Uterus (tissue), 2 donors: ENCODE results near the gene EEFSEC.

ENCODE experiments used
- POLR2A ChIP-seq, 2 donors: fragments of 450-650 bp; IDR thresholded peaks; one replicate each; pipeline ENCODE4 v1.6.1; 2016; ENCODE audit warnings: antibody characterized with exemption in 2 of 2, mild to moderate bottlenecking in 1 of 2, moderate library complexity in 1 of 2
- TF ChIP-seq, protein P1 (sequence below), 4 experiments: fragments of 200-600 bp in 2 of 4; fragments of 450-650 bp in 2 of 4; sonication (generic) in 2 of 4; IDR thresholded peaks; one replicate each; pipeline ENCODE4 v1.5.1; 2016 to 2019; ENCODE audit warnings: antibody characterized with exemption in 4 of 4, mild to moderate bottlenecking in 2 of 4, moderate library complexity in 1 of 4

DNA sequence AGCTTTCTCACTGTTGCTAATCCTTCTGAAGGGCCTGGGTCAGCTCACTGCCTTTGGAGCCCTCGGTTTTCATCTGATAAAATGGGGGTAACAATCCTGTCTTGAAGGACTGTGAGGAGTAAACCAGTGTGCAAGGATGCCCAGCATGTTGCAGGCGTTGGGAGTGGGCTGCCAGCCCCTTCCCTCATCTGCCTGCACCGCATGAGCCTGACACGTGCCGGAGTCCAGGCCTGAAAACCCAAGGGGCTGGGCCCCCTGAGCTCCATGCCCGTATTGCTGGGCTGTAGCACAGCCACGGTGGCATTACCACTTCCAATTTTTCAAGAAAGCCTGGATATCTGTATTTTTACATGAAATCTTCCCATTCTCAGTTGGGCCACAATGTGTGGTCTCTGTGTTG is 215.3 kb downstream of the EEFSEC start:
- TF ChIP-seq, protein P1, sequence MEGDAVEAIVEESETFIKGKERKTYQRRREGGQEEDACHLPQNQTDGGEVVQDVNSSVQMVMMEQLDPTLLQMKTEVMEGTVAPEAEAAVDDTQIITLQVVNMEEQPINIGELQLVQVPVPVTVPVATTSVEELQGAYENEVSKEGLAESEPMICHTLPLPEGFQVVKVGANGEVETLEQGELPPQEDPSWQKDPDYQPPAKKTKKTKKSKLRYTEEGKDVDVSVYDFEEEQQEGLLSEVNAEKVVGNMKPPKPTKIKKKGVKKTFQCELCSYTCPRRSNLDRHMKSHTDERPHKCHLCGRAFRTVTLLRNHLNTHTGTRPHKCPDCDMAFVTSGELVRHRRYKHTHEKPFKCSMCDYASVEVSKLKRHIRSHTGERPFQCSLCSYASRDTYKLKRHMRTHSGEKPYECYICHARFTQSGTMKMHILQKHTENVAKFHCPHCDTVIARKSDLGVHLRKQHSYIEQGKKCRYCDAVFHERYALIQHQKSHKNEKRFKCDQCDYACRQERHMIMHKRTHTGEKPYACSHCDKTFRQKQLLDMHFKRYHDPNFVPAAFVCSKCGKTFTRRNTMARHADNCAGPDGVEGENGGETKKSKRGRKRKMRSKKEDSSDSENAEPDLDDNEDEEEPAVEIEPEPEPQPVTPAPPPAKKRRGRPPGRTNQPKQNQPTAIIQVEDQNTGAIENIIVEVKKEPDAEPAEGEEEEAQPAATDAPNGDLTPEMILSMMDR (IDR thresholded peaks at IDR 0.05) = no peak
- no peak for TF ChIP-seq POLR2A (IDR thresholded peaks at IDR 0.05)
